Stimulated activated CD4-positive, alpha-beta T cell treated with anti-CD3 and anti-CD28 coated beads, Interleukin-1b, Interleukin-23, amount 100 ng/mL, for 48 hours (primary cell): Measurements from ENCODE around the gene PGA3.
A peak's percentile ranks its signal among the peaks of the same experiment; 100 is the strongest.
"Not testable (repeated sequence)": the region's sequence is repeated elsewhere in the genome, so short reads cannot be mapped to it uniquely, and the experiment has no call there.

ENCODE experiments used
- DNase-seq: peaks from one replicate; pipeline ENCODE4 v3.0.0-alpha.2; 2020

PGA3 gene

DNA sequence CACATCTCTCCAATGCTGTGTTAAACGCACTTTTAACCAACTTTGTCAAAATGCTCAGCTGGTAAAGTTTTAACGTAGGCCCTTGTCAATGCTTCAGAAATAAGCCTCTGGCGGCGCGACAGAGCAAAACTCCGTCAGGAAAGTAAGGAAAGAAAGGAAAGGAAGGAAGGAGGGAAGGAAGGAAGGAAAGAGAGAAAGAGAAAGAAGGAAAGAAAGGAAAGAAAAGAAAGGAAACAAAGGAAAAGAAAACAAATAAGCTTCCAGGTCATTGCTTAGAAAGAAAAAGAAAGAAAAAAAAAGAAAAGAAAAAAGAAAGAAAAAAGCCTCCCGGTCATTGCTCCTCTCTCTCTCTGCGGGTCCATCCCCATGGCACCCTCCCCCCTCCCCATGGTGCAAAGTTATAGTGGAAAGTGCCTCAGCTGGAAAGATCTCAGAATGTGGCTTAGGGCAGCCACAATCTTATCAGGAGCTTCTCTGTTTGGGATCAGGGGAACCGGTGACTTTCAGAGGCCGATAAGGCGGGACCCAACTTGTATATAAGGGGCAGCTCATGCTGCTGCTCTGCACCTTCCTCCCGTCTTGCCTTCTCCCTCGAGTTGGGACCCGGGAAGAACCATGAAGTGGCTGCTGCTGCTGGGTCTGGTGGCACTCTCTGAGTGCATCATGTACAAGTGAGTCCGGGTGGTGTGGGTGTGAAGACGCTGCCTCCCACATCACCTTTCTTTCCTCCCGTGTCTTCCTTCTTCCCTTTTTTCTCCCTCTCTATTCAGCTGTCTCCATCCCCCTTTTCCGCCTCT lies at the start of gene PGA3:
Gene PGA3 (plus strand): TSS at position 566 of the 797 bp plus-strand sequence. CDS start 50 bp downstream, at position 616.
- DNase-seq: not testable (repeated sequence)

DNA sequence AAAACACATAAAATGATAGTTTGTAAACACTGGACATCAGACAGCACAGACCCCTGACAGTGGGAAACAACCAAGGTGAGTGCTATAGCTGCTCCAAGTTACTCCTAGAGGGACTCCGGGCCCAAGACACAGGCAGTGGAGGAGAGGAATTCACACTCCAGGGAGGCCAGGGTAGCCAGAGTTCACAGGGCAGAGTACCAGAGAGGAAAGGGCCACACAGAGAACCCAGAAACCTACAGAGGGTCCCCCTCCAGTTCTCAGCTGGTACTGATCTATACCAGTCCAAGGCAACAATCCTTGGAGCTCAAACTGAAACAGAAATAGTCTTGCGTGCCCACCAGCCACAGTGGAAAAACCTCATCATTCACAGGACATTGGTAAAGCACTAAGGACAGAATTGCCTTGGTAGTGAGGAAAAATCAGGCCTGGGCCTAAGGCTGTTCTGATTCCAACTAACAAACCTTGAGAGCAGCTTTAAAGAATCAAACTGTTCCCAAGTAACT lies 49.7 kb upstream of the PGA3 start:
- DNase-seq: no peak

DNA sequence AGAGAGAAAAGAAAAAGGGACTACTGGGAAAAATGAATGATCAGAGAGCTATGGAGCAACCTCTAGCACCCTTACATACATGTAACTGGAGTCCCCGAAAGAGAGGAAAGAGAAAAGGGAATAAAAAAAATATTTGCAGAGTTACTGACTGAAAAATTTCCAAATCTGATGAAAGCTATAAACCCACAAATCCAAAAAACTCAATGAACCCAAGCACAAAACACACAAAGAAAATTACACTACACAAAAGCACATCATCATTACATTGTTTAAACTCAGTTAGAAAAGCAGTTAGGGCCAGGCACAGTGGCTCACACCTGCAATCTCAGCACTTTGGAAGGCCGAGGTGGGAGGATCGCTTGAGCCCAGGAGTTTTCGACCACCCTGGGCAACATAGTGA lies 48.8 kb upstream of the PGA3 start:
- DNase-seq: no peak

DNA sequence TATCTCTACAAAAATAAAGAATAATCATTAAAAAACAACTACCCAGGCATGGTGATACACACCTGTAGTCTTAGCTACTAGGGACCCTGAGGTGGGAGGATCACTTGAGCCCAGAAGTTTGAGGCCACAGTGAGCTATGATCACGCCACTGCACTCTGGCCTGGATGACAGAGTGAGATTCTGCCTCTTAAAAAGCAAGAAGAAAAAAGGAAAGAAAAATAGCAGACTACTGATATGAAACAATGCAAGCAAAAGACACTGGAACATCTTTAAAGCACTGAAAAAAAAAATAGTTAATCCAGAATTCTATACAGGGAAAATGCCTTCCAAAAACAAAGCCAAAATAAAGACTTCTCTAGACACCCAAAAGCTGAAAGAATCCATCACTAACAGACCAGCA lies 48.0 kb upstream of the PGA3 start:
- no peak for DNase-seq

- DNase-seq: no peak
Measured at GRCh38 chr11:61155741-61156140, 47.6 kb upstream of the PGA3 start.

DNA sequence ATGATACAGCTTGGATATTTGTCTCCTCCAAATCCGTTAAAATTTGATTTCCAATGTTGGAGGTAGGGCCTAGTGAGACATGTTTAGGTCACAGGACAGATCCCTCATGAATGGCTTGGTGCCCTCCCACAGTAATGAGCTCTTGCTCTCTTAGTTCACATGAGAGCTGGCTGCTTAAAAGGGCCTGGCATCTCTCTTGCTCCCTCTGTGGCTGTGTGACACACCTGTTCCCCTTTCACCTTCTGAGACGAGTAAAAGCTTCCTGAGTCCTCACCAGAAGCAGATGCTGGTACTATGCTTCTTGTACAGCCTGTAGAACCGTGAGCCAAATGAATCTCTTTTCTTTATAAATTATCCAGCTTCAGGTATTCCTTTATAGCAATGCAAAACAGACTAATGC lies 45.6 kb upstream of the PGA3 start:
- DNase-seq: no peak

DNA sequence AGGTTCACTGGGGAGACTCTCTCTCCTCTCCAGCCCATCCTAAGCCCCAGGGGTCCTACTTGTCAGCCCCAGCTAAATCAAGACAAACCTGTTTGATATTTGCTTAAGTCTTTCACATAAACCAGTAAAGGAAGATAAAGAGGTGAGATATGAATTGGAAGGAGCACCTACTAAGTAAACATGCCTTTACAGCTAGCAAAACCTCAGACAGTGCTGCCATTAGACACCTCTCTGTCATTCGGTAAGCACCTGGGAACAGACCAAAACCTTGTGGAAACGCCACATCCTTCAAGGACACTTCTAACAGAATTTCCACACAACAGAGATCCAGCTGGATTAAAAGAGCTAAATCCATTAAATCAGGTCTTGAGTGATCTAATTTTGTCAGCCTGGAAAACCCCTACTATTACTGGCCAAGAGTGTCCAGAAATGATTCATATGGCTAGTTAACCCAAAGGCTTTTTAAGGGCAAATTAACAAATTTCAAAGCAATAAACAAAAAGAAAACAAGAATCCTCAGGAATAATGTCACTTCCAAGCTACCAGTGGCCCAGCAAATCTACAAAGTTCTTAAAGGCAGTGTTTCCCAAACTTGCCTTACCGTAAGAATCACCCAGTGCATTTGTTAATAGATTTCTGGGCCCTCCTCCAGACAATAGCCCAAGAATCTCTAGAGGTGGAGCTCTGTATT lies 44.5 kb upstream of the PGA3 start:
- no peak for DNase-seq

DNA sequence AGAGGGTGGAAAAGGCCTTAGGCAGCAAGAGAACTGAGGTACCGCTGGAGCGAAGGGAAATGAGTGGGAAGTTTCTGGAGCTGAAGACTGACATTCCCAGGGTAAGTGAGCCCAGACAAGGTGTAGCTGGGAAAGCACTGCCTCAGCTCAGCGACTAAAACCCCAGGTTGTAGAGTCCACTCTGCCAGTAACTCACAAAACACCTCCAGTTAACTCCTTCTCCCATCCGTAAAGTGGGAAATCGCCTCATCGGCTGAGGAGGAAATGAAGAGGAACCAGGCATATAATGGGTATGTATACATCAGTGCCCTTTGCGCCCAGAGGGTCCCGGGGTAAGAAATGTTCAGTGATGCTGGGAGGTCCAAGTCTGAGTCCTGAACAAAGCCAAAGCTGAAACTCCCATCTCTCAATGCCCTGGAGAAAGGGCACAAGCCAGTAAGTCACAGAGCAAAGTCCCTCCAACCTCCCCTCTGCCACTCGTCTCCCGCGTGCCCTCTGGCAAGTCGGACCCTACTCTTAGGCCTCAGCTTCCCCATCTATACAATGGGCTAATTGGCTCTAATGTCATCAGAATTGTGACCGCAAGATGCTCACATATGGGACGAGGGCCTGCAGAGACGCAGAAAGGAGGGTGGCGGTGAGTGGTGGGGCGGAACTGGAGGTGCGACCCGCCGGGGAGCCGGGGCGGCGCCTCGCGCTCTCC lies 42.7 kb upstream of the PGA3 start:
- no peak for DNase-seq

DNA sequence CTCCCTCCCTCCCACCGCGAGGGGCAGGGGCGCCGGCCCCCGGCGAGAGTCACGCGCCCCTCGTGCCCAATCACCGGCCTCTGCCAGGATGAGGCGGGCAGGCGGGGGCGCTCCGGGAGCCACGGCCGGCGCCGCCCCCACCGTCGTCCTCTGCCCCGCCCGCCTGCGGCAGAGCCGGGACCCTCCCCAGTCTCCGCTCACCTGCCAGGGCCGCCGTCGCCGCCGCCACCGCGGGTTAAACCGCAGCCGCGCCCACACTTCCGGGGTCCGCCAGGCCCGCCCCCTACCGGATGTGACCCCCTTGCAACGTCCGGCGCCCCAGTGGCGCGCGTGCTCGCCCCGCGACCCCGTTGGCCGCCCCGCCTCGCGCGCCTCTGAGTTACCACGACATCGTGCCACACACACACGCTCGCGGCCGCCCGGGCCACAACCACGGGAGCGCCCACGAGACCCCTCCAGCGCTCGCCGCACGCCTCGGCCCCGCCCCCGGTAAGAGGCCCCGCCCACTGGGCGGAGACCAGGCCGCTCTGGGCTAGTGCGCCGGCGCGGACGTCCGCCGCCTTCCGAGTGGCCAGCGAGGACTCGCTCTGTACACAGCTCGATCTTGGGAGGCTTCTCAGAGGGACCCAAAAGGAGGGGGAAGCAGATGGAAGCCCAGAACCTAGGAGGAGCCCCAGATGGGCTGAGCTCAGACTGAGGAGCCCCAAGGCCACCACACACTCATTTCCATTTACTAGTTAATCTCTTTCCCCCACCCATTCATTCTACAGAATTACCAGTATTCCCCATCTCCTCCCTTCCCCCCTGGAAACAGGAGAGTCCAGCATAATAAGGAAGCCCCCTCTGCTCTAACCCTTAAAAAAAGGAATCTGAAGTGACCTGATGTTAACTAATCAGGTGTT lies 41.9 kb upstream of the PGA3 start, which contains the start of gene VPS37C:
Gene VPS37C (minus strand): TSS at position 237 of the 902 bp plus-strand sequence. CDS start 22,597 bp downstream, outside the sequence.
- DNase-seq: peak; percentile 92

DNA sequence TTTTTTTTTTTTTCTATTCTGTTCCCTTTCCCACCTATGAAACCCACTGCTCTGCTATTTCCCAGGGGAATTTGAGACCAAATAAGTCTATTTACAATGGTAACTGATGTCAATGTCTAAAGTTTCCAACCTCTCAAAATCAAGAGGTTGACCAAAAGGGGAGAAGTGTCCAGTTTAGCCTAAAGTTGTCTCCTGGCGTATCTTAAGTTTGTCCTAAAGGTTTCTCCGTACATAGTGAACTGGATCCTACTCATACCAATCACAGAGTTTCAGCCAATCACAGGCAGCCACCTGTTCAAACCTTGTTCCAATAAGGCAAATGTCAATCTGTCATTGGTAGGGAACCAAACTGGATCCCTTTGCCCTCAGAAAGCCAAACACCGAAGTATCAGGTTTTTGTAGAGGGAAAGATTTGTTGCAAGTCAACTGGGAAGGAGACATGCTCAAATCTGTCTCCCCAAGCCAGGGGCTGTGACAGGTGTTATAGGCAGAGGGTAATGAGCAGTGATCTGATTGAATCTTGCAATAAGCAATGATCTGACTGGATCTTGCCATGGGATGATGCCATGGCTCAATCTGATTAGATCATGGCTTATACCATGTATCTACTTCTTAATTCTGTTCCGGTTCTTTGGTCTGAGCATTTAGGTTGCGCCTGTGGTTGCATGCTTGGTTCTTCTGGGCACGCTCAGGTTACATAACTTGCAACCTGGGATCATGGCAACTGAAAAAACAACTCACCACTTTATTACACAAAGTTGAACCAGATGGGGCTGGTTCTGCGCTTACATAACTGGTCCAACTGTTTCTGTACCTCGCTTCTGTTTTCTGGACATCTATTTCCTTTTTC lies 41.0 kb upstream of the PGA3 start:
- DNase-seq: peak; percentile 63

DNA sequence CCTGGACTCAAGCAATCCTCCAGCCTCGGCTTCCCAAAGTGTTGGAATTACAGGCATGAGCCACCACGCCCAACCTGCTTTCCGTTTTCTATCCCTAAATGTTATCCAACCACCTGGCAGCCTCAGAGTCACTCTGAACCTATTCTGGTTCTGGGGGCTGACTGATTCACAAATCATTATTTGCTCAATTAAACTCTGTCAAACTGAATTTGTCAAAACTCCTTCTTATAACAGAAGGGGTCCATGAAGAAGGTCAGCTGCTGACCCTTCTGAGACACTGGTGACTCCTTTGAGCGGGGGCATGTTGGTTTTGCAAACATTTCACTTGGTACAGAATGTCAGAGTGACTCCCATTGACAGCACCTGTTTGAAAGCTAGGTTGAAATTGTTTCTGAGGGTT lies 40.3 kb upstream of the PGA3 start:
- DNase-seq: no peak

DNA sequence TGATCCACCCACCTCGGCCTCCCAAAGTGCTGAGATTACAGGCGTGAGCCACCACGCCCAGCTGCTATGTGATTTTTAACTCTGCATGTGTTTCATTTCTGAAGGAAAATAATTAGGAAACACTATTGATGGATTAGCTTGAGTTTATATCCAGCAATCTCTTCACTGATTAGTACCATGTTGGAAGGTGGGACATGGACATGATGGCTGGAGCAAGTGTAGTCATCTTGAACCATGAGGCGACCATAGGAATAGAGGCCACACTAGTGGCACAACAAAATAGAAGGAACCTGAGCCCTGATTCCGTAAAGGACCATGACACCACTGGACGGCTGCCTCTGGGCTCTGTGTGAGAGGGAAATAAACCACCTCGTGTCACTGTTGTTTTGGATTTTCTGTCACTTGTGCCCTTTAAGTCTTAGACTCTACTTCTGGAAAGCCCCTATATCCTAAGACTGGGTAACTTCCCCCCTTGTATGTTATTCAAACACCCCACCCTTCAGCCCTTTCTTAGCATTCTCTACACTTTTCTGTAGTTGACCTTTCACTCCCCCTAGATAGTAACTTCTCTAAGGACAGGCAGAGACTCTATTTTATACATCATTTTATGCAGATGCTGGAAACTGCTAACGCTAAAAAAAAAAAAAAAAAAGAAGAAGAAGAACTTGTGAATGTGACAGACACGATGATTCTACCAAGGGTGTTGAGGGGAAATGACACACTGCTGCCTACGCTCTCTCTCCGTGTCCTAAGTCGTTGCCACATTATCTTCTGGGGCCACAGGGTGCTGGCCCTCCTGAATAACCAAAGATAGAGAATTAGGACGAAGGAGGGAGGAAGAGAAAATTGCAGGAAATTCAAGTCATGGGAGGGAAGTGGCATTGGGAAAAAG lies 39.4 kb upstream of the PGA3 start:
- peak; percentile 27 for DNase-seq

- no peak for DNase-seq
Measured at GRCh38 chr11:61164606-61165424, 38.5 kb upstream of the PGA3 start.

DNA sequence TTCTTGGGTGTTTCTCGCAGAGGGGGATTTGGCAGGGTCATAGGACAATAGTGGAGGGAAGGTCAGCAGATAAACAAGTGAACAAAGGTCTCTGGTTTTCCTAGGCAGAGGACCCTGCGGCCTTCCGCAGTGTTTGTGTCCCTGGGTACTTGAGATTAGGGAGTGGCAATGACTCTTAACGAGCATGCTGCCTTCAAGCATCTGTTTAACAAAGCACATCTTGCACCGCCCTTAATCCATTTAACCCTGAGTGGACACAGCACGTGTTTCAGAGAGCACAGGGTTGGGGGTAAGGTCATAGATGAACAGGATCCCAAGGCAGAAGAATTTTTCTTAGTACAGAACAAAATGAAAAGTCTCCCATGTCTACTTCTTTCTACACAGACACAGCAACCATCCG lies 37.5 kb upstream of the PGA3 start:
- not testable (repeated sequence) for DNase-seq

- not testable (repeated sequence) for DNase-seq
Measured at GRCh38 chr11:61166331-61166730, 37.0 kb upstream of the PGA3 start.

GRCh38 chr11:61168042-61168688 lies 35.1 kb upstream of the PGA3 start:
- DNase-seq: no peak

- no peak for DNase-seq
Measured at GRCh38 chr11:61168800-61169199, 34.5 kb upstream of the PGA3 start.

DNA sequence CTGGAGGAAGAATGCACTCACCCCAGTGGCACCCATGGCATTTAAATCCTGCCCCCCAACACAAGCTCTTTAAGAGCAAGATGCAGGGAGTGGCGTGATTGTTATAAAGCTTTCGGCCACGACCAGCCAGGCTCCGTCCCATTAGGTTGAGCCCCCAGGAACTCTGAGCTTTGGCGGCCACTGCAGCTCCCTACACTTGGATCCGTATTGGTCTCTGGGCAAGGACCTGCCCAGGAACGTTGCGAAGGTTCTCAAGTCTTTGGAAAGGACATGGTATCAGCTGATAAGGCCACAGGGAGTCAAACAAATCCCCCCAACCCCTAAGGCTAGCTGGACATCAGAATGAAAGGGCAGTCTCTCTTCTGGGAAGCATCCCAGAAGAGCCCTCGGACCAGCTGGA lies 32.7 kb upstream of the PGA3 start:
- no peak for DNase-seq

DNA sequence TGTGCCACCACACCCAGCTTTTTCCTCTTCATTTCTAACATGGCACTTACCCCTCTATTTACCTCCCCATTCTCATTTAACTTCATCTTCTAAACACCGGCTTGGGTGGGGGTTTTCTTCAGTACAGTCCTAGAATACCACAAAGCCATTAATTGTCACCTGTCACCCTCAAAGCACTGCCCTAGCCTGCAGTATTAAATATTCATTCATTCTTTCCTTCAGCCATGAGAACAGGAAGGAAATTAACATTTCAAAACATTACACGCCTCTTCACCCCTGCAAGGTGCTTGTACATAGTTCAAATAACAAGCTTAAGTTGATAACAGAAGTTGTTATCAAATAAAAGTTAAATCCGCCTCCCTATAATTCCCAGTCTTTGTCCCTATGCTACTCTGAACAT lies 31.4 kb upstream of the PGA3 start:
- no peak for DNase-seq
